C4-2B (cell line): ENCODE measurements around the gene DDC.

ENCODE experiments used
- ZFX ChIP-seq: fragments of 450-650 bp; IDR thresholded peaks from 2 replicates; pipeline ENCODE4 v1.6.1; 2017
- TF ChIP-seq, protein P1 (sequence below): fragments of 450-650 bp; conservative IDR thresholded peaks from 2 replicates; pipeline ENCODE4 v1.5.1; 2017; ENCODE audit warnings: mild to moderate bottlenecking

DNA sequence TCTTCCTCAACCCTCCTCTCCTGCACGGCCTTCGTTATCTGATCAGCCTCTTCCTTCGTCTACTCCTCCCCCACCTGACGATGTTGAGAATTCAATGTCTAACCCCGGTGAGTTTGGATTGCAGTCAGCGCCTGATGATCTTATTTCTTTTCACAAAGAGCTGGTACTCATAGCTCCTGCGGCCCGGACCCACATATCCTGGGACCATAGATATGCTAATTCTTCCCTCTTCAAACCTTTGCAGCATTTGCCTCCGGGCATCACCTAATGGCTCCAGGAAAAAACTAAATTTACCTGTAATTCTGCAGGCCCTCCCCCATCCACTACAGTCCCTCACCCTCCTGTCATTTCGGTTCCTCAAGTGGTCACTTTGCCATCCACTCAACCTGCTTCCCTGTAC, 12.4 kb upstream of the DDC start:
- TF ChIP-seq, protein P1, sequence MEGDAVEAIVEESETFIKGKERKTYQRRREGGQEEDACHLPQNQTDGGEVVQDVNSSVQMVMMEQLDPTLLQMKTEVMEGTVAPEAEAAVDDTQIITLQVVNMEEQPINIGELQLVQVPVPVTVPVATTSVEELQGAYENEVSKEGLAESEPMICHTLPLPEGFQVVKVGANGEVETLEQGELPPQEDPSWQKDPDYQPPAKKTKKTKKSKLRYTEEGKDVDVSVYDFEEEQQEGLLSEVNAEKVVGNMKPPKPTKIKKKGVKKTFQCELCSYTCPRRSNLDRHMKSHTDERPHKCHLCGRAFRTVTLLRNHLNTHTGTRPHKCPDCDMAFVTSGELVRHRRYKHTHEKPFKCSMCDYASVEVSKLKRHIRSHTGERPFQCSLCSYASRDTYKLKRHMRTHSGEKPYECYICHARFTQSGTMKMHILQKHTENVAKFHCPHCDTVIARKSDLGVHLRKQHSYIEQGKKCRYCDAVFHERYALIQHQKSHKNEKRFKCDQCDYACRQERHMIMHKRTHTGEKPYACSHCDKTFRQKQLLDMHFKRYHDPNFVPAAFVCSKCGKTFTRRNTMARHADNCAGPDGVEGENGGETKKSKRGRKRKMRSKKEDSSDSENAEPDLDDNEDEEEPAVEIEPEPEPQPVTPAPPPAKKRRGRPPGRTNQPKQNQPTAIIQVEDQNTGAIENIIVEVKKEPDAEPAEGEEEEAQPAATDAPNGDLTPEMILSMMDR, result no peak
- TF ChIP-seq ZFX, result no peak
